Measurements from ENCODE around the gene BCS1L.

BCS1L gene

DNA sequence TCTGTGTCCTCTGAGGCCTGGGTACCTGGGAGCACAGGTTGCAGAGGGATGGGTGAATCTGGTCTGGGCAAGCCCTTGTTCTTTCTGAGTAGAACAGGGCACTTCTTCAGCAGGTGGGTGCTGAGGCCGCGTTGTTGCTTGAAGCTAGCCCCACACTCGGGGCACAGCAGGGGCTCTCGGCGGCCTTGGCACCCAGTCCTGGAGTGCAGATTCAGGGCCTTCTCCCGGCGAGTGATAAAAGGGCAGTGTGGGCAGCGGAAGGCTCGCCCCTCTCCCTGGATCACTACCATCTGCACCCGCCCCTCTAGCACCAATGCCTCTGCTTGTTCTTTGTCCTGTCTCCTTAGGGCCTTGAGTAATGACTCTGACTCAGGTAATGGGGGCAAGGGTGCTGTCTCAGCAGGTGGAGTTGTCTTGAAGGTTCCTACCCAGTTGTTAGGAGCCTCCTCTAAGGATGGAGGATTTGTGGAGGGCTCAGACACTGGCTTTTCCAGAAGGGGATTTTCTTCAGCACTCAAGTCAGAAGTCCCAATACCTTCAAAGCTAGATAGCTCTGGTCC is 15.7 kb upstream of the BCS1L start:
- TF ChIP-seq CTCF (IDR thresholded peaks at IDR 0.05; ENCODE audit: insufficient read depth, low read depth, low read length, missing control alignments) = no peak
- no peak overlapping the region for H3K4me3 ChIP-seq (ENCODE audit: low read depth, low read length)
- no peak for DNase-seq (ENCODE audit: low read depth)

DNA sequence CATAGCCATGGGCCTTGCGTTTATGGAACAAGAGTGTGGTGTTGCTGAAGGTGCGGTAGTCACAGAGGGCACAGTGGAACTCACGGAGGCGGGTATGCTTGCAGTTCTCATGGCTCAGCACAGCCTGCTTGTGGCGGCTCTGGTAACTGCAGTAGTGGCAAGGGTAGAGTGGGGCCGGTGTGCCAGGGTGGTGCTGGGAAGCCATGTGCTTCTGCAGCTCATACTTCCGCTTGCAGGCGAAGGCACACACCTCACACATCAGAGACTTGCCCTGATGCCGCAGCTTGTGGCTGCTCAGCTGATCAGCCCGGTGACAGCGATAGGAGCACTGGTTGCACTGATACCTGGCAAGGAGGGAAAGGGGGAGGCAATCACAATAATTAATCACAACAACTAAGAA is 14.8 kb upstream of the BCS1L start:
- no peak for DNase-seq (ENCODE audit: low read depth)
- H3K4me3 ChIP-seq (ENCODE audit: low read depth, low read length) = no peak overlapping the region
- no peak for TF ChIP-seq CTCF (IDR thresholded peaks at IDR 0.05; ENCODE audit: insufficient read depth, low read depth, low read length, missing control alignments)

DNA sequence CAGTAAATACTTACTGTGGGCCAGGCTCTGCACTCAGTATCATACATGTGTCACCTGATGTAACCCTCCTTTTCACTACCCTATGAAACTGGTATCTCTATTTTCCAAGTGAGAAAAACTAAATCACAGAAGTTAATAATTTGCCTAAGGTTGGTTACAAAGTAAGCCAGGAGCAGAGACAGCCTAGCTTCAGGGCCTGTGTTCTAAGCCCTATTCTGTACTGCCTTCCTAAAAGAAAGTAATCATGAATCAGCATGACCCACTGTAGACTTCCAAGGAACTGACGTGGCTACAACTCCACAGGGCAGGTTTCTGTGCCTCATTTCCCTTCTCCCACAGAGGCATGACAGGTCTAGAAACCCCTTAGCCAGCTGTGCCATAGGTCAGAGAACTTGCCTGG is 14.4 kb upstream of the BCS1L start:
- no peak overlapping the region for H3K4me3 ChIP-seq (ENCODE audit: low read depth, low read length)
- no peak for TF ChIP-seq CTCF (IDR thresholded peaks at IDR 0.05; ENCODE audit: insufficient read depth, low read depth, low read length, missing control alignments)
- no peak for DNase-seq (ENCODE audit: low read depth)

DNA sequence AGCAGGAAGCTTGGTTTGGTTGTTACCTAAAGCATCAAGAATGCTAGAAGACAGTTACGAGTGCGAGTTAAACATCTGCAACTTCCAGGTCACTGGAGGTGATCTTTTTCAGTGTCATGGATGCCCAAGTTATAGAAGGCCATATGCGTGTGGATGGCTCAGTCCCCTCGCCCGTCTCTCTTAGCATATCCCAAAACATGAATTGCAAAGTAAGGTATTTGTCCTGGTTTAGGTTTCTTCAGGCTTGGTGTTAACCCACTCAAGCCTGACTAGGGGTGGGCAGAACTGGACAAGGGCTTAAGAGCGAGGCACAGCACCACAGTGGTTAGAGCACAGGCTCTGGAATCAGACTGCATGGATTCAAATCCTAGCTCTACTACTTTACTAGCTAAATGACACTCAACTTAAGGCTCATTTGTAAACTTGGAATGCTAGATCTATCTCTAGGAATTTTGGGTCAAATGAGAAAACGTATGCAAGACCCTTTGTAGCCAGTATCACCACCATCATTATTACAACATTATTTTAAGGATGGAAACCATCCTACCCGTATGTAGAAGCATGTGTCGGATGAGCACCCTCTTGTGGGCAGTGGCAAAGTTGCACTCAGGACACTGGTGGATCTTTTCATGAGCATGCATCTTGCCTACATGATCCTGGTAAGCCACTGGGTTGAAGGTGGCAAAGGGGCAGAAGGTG is 11.2 kb upstream of the BCS1L start:
- peak; percentile 85 for TF ChIP-seq CTCF (IDR thresholded peaks at IDR 0.05; ENCODE audit: insufficient read depth, low read depth, low read length, missing control alignments)
- peak; percentile 73 for DNase-seq (ENCODE audit: low read depth)
- no peak overlapping the region for H3K4me3 ChIP-seq (ENCODE audit: low read depth, low read length)

GRCh38 chr2:218648787-218649100 is 10.7 kb upstream of the BCS1L start:
- TF ChIP-seq CTCF (IDR thresholded peaks at IDR 0.05; ENCODE audit: insufficient read depth, low read depth, low read length, missing control alignments) = no peak
- DNase-seq (ENCODE audit: low read depth) = no peak

DNA sequence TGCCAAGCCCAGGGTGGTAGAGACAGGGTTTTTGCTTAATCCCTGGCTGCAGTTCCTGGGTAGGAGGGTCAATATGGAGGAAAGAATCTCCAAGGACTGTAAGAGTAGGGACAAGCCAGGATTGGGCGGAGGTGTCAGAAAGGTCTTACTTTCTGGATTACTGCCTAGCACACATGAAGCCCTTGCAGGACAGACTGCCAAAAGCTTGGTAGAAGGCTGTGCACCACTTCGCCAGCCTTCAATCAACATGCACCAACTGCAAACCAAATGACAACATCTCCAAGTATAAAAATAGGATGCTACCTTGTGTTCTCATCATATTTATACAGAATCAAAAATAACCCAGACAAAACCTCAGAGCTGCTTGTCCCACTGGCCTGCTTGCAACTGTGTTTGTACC is 3.7 kb upstream of the BCS1L start:
- no peak for TF ChIP-seq CTCF (IDR thresholded peaks at IDR 0.05; ENCODE audit: insufficient read depth, low read depth, low read length, missing control alignments)
- no peak for DNase-seq (ENCODE audit: low read depth)
- H3K4me3 ChIP-seq (ENCODE audit: low read depth, low read length) = no peak overlapping the region

More at GRCh38 chr2:218648787-218649100, 10.7 kb upstream of the BCS1L start:
- no peak overlapping the region for H3K4me3 ChIP-seq (ENCODE audit: low read depth, low read length)

Data from GM12865 (cell line).